GM21423 (cell line): ENCODE measurements around the gene ATAD3C.
"Not testable (repeated sequence)": the region's sequence is repeated elsewhere in the genome, so short reads cannot be mapped to it uniquely, and the experiment has no call there.

Source experiments
- ATAC-seq: cut with Tn5 transposase; IDR thresholded peaks from one replicate; pipeline ENCODE4 v1.9.1; 2021; ENCODE audit warnings: mild to moderate bottlenecking, moderate library complexity; ENCODE audit not compliant: unreplicated experiment

The ATAD3C gene

GRCh38 chr1:1494311-1494710 is 44.8 kb downstream of the ATAD3C start:
- ATAC-seq = not testable (repeated sequence)

- ATAC-seq = not testable (repeated sequence)
Observed at GRCh38 chr1:1495461-1495975, 46.0 kb downstream of the ATAD3C start.

GRCh38 chr1:1504777-1505365 is 55.4 kb downstream of the ATAD3C start:
- ATAC-seq = not testable (repeated sequence)

- ATAC-seq = not testable (repeated sequence)
Observed at GRCh38 chr1:1505366-1505798, 55.9 kb downstream of the ATAD3C start.

GRCh38 chr1:1505801-1506200 is 56.3 kb downstream of the ATAD3C start:
- not testable (repeated sequence) for ATAC-seq

GRCh38 chr1:1507305-1507704 is 57.8 kb downstream of the ATAD3C start:
- no peak for ATAC-seq

GRCh38 chr1:1508775-1509464 is 59.4 kb downstream of the ATAD3C start:
- ATAC-seq = not testable (repeated sequence)

- not testable (repeated sequence) for ATAC-seq
Observed at GRCh38 chr1:1509465-1509850, 60.0 kb downstream of the ATAD3C start.

GRCh38 chr1:1510912-1511532 is 61.5 kb downstream of the ATAD3C start:
- no peak for ATAC-seq

GRCh38 chr1:1511533-1512285 is 62.2 kb downstream of the ATAD3C start, which contains the start of gene ATAD3A:
Gene ATAD3A, plus strand, starts transcription at chr1:1512162. Its CDS starts 107 bp downstream, at chr1:1512269.
- peak; percentile 88 for ATAC-seq

GRCh38 chr1:1512425-1512824 is 62.9 kb downstream of the ATAD3C start:
- peak; percentile 8 for ATAC-seq

GRCh38 chr1:1513675-1514074 is 64.2 kb downstream of the ATAD3C start:
- not testable (repeated sequence) for ATAC-seq

GRCh38 chr1:1514376-1514775 is 64.9 kb downstream of the ATAD3C start:
- ATAC-seq = not testable (repeated sequence)

GRCh38 chr1:1516923-1517322 is 67.4 kb downstream of the ATAD3C start:
- ATAC-seq = not testable (repeated sequence)

GRCh38 chr1:1517973-1518620 is 68.6 kb downstream of the ATAD3C start:
- no peak for ATAC-seq

- not testable (repeated sequence) for ATAC-seq
Observed at GRCh38 chr1:1518621-1519007, 69.1 kb downstream of the ATAD3C start.
